GM21717 (cell line): Measurements from ENCODE around the gene CREB3L2.
"Not testable (repeated sequence)": the region's sequence is repeated elsewhere in the genome, so short reads cannot be mapped to it uniquely, and the experiment has no call there.

Experiments used
- ATAC-seq: cut with Tn5 transposase; IDR thresholded peaks from one replicate; pipeline ENCODE4 v1.9.1; 2021; ENCODE audit warnings: mild to moderate bottlenecking, moderate library complexity; ENCODE audit not compliant: unreplicated experiment

The CREB3L2 gene

GRCh38 chr7:138014201-138014600 lies 12.3 kb upstream of the CREB3L2 start:
- not testable (repeated sequence) for ATAC-seq

- no peak for ATAC-seq
Observed at GRCh38 chr7:138009350-138009653, 7.4 kb upstream of the CREB3L2 start.

GRCh38 chr7:138008588-138009349 lies 6.9 kb upstream of the CREB3L2 start:
- ATAC-seq = no peak

GRCh38 chr7:138008019-138008587 lies 6.2 kb upstream of the CREB3L2 start:
- no peak for ATAC-seq

- no peak for ATAC-seq
Observed at GRCh38 chr7:138006106-138006505, 4.2 kb upstream of the CREB3L2 start.

GRCh38 chr7:138004936-138005335 lies 3.0 kb upstream of the CREB3L2 start:
- no peak for ATAC-seq

- no peak for ATAC-seq
Observed at GRCh38 chr7:138004046-138004445, 2.2 kb upstream of the CREB3L2 start.

- no peak for ATAC-seq
Observed at GRCh38 chr7:138002828-138003189, 923 bp upstream of the CREB3L2 start.

GRCh38 chr7:138002096-138002827 lies 376 bp upstream of the CREB3L2 start:
- peak; percentile 98 for ATAC-seq

- no peak for ATAC-seq
Observed at GRCh38 chr7:138000081-138000701, 1.7 kb downstream of the CREB3L2 start.

- ATAC-seq = no peak
Observed at GRCh38 chr7:137999496-138000080, 2.3 kb downstream of the CREB3L2 start.

- no peak for ATAC-seq
Observed at GRCh38 chr7:137998250-137998649, 3.6 kb downstream of the CREB3L2 start.

- no peak for ATAC-seq
Observed at GRCh38 chr7:137996871-137997270, 5.0 kb downstream of the CREB3L2 start.

- ATAC-seq = no peak
Observed at GRCh38 chr7:137996386-137996851, 5.5 kb downstream of the CREB3L2 start.

GRCh38 chr7:137994216-137994615 lies 7.7 kb downstream of the CREB3L2 start:
- ATAC-seq = no peak

- no peak for ATAC-seq
Observed at GRCh38 chr7:137993395-137993743, 8.5 kb downstream of the CREB3L2 start.

GRCh38 chr7:137992550-137993394 lies 9.1 kb downstream of the CREB3L2 start:
- ATAC-seq = peak; percentile 53

- ATAC-seq = no peak
Observed at GRCh38 chr7:137992104-137992549, 9.8 kb downstream of the CREB3L2 start.

- ATAC-seq = no peak
Observed at GRCh38 chr7:137990251-137990941, 11.5 kb downstream of the CREB3L2 start.

- ATAC-seq = no peak
Observed at GRCh38 chr7:137989590-137989989, 12.3 kb downstream of the CREB3L2 start.
